KMS-11 (cell line): ENCODE measurements around the gene CCDC17.

Source experiments
- H2AFZ ChIP-seq: fragments of 200-600 bp; sonication (generic); 2 replicates; pipeline ENCODE4 v1.6.1; 2016; ENCODE audit warnings: antibody characterized with exemption, mixed run types, low read depth
- H3K27ac ChIP-seq: fragments of 200-600 bp; sonication (generic); 2 replicates; pipeline ENCODE4 v1.6.1; 2016; ENCODE audit warnings: mild to moderate bottlenecking, mixed run types
- H3K27me3 ChIP-seq: fragments of 200-600 bp; sonication (generic); 2 replicates; pipeline ENCODE4 v1.6.1; 2017; ENCODE audit warnings: mild to moderate bottlenecking, low read depth, mixed run types, moderate library complexity; ENCODE audit not compliant: insufficient read depth
- H3K36me3 ChIP-seq: fragments of 200-600 bp; sonication (generic); 2 replicates; pipeline ENCODE4 v1.6.1; 2017; ENCODE audit warnings: mild to moderate bottlenecking, mixed run types; ENCODE audit not compliant: insufficient read depth
- H3K4me1 ChIP-seq: fragments of 200-600 bp; sonication (generic); 2 replicates; pipeline ENCODE4 v1.6.1; 2016; ENCODE audit warnings: mild to moderate bottlenecking, low read depth, mixed run types; ENCODE audit not compliant: poor library complexity, severe bottlenecking
- H3K4me2 ChIP-seq: fragments of 200-600 bp; sonication (generic); 2 replicates; pipeline ENCODE4 v1.7.0; 2016; ENCODE audit warnings: mild to moderate bottlenecking, mixed run types
- H3K4me3 ChIP-seq: fragments of 200-600 bp; sonication (generic); IDR thresholded peaks from 2 replicates; pipeline ENCODE4 v1.6.1; 2017; ENCODE audit warnings: low read depth, low read length, mixed read lengths; ENCODE audit not compliant: insufficient read depth
- H3K79me2 ChIP-seq: fragments of 200-600 bp; sonication (generic); 2 replicates; pipeline ENCODE4 v1.6.1; 2016; ENCODE audit warnings: low read depth, mixed run types; ENCODE audit not compliant: insufficient read depth
- H3K9ac ChIP-seq: fragments of 200-600 bp; sonication (generic); 2 replicates; pipeline ENCODE4 v1.6.1; 2016; ENCODE audit warnings: mild to moderate bottlenecking, mixed run types
- H4K20me1 ChIP-seq: fragments of 200-600 bp; sonication (generic); 2 replicates; pipeline ENCODE4 v1.6.1; 2016; ENCODE audit warnings: mild to moderate bottlenecking, mixed run types; ENCODE audit not compliant: insufficient read depth
- TF ChIP-seq, protein P1 (sequence below): fragments of 200-600 bp; sonication (generic); conservative IDR thresholded peaks from 2 replicates; pipeline ENCODE4 v1.6.1; 2017; ENCODE audit warnings: low read depth, mild to moderate bottlenecking, antibody characterized with exemption, low read length, moderate library complexity, mixed read lengths

CCDC17 gene

DNA sequence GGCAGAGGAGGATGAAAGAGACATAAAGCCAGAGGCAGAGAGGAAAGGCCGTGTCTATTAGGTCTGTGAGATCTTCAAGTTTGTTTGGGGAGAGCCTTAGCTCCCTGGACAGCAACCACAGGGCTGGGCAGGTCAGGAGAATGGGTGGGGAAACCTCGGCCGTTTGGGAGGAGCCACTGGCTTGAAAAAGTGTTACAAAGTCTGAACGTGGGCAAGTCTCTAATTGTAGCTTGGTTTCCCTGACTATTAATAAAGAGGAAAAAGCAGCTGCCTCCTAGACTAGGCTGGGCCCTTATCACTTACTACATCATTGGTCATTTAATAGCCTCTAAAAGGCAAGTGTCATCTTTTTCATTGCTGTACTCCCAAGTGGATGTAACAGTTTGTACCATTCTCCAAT is at the start of gene CCDC17:
Gene CCDC17, minus strand, starts transcription at position 83 of the 400 bp plus-strand sequence. CDS start 145 bp downstream, outside the sequence.
- Histone ChIP-seq H3K9ac (no peak within 1 kb of the TSS), H3K4me2 (no peak within 1 kb of the TSS), H3K4me3 (no peak within 1 kb of the TSS), H3K79me2 (no peaks in the 10 kb centered on the region), H3K27me3 (no peaks in the 10 kb centered on the region), H4K20me1 (no peaks in the 10 kb centered on the region), H2AFZ (no peak within 1 kb of the TSS), H3K27ac (no peak within 1 kb of the TSS), H3K4me1 (no peaks in the 10 kb centered on the region), H3K36me3 (no peaks in the 10 kb centered on the region)
- TF ChIP-seq, protein P1, sequence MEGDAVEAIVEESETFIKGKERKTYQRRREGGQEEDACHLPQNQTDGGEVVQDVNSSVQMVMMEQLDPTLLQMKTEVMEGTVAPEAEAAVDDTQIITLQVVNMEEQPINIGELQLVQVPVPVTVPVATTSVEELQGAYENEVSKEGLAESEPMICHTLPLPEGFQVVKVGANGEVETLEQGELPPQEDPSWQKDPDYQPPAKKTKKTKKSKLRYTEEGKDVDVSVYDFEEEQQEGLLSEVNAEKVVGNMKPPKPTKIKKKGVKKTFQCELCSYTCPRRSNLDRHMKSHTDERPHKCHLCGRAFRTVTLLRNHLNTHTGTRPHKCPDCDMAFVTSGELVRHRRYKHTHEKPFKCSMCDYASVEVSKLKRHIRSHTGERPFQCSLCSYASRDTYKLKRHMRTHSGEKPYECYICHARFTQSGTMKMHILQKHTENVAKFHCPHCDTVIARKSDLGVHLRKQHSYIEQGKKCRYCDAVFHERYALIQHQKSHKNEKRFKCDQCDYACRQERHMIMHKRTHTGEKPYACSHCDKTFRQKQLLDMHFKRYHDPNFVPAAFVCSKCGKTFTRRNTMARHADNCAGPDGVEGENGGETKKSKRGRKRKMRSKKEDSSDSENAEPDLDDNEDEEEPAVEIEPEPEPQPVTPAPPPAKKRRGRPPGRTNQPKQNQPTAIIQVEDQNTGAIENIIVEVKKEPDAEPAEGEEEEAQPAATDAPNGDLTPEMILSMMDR, result no peak

DNA sequence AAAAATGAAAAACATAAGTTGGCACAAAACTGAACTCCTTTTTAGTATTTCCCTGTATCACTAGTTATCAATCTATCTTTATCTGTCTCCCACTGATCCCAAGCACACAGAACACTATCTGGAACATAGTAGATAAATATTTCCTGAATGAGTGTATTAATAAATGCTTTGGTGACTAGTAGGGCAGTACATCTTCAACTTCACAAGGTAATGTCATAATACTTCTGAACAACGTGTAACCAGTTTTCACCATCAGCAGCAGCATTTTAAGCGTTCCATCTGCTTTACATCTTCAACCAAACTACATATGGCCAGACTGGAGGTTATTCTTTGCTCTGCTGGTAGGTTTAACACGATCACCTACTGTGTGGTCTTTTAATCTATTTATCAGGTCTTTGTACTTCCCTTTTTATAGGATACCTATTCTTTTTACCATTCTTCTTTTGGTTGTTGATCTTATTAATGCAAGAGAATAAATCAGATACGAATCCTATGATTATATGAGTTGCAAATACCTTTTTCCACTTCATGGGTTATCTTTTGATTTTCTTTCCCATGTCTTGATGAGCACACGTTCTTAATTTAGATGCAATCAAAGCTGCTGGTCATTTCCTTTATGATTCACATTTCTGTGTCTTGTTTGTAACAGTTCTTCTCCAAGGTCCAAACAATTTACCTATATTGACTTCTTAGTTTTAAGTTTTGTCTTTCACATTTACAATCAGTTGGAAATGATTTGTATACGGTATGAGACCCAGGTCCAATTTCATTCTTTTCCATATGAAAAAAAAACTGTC is 46.2 kb upstream of the CCDC17 start:
- Histone ChIP-seq H3K9ac (no peak overlapping the region), H3K79me2 (peaks cover 95% of the 10 kb centered on the region; the same call in 1 of the 2 replicates), H3K27me3 (no peaks in the 10 kb centered on the region), H3K4me3 (no peak overlapping the region), H3K36me3 (no peaks in the 10 kb centered on the region; the same call in 1 of the 2 replicates), H3K4me2 (no peak overlapping the region), H3K27ac (no peak overlapping the region), H2AFZ (no peak overlapping the region), H4K20me1 (peaks cover 6% of the 10 kb centered on the region; the same call in 1 of the 2 replicates), H3K4me1 (peaks cover 5% of the 10 kb centered on the region)
- TF ChIP-seq, protein P1, result no peak

- peaks cover 2% of the 10 kb centered on the region for H3K4me1 ChIP-seq
- no peaks in the 10 kb centered on the region; the same call in 1 of the 2 replicates for H3K36me3 ChIP-seq
- H3K9ac ChIP-seq, result no peak overlapping the region
- peaks cover 6% of the 10 kb centered on the region; the same call in 1 of the 2 replicates for H4K20me1 ChIP-seq
- H3K4me2 ChIP-seq, result no peak overlapping the region
- H3K4me3 ChIP-seq, result no peak overlapping the region
- no peak overlapping the region for H2AFZ ChIP-seq
- no peak overlapping the region for H3K27ac ChIP-seq
- no peaks in the 10 kb centered on the region for H3K27me3 ChIP-seq
- TF ChIP-seq, protein P1, result no peak
- peaks cover 95% of the 10 kb centered on the region; the same call in 1 of the 2 replicates for H3K79me2 ChIP-seq
Measured at GRCh38 chr1:45669379-45669778, 45.5 kb upstream of the CCDC17 start.

- Histone ChIP-seq H3K4me2 (no peak overlapping the region), H2AFZ (no peak overlapping the region), H3K4me1 (no peaks in the 10 kb centered on the region), H3K27me3 (no peaks in the 10 kb centered on the region), H3K36me3 (no peaks in the 10 kb centered on the region; the same call in 1 of the 2 replicates), H3K4me3 (no peak overlapping the region), H3K9ac (no peak overlapping the region), H3K27ac (no peak overlapping the region), H4K20me1 (peaks cover 6% of the 10 kb centered on the region; the same call in 1 of the 2 replicates), H3K79me2 (peaks cover 95% of the 10 kb centered on the region; the same call in 1 of the 2 replicates)
- TF ChIP-seq, protein P1, result no peak
Measured at GRCh38 chr1:45668526-45668925, 44.7 kb upstream of the CCDC17 start.
